HG03378 (cell line): ENCODE data around the gene RGS6.

ENCODE experiments used
- ATAC-seq: cut with Tn5 transposase; IDR thresholded peaks from one replicate; pipeline ENCODE4 v1.9.1; 2021; ENCODE audit warnings: mild to moderate bottlenecking, moderate library complexity; ENCODE audit not compliant: unreplicated experiment

RGS6 gene

DNA sequence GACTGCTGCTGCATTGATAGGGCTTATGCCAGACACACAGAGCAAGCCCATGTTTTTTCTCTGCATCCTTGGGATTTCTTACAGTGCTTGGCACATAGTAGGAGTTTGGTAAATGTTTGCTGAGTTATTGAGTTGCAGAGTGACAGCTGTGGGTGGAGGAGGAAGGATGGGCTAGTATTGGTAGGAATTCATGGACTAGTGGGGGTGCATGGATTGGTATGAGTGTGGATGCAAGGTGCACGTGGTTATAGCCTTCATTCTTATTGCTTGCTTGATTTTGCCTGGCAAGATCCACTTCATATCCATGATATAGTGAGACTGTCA is 11.4 kb downstream of the RGS6 start:
- no peak for ATAC-seq

DNA sequence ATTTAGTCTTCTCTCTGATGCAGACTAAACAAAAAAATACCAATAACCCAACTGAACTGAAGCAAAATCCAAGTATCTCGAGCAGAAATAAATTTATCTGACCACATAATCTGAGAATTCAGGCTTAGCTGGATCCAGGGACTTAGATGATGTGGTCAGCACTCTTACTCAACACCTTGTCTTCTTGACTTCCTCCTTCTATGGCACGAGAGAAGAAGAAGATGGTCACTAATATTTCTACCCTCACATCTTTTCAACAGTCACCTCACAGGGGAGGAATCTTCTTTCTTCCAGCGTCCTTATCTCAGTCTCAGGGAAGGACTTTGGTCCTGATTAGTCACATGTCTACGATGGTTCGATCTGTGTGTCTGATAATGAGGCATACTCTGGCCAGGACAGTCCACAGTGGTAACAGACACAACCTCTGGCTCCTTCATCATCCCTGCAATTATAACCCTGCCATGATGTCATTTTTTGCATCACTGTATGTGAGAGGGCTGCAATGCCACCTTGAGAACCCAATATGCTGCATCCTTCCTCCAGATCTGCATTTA is 15.8 kb downstream of the RGS6 start:
- ATAC-seq, result no peak

DNA sequence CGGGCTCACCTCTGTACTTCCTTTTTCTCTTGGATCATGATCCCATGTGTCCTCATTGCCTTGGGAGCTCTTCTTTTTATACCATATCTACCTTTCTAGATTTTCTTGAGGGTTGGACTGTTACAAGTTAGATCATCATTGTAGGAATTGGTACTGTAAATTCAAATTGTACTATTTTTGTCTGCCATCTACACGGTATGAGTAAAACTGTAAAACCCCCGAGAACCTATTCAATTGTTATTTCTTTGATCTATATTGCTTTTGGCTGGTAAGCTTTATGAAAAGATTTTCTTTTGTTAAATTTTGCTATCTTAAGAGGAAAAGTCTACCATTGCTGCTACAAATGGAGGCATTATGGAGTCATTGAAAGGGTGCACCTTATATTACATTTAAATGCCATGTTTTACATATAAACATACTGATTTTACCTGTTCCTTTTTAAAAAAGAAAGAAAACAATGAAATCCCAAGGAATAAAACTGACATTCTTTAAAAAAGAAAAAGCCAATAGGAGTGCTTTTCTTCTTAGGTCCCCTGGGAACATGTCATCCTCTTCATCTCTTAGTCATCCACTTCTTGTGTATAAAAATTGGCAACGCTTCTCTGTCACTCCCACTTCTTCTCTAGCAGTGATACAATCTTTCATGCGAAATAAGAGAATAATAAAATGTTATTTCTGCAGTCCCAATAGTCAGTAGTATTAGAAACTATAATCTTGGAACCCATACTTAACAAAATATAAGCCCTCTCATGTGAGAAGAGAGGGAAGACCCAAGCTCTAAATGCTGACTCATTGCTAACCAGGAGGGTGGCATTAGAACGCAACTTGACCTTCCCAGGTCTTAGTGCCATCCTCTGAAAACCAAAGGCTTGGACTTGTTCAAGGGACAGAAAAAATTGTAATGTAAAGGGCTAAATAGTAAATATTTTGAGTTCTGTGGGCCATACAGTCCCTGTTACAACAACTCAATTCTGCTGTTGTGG is 20.4 kb downstream of the RGS6 start:
- no peak for ATAC-seq

DNA sequence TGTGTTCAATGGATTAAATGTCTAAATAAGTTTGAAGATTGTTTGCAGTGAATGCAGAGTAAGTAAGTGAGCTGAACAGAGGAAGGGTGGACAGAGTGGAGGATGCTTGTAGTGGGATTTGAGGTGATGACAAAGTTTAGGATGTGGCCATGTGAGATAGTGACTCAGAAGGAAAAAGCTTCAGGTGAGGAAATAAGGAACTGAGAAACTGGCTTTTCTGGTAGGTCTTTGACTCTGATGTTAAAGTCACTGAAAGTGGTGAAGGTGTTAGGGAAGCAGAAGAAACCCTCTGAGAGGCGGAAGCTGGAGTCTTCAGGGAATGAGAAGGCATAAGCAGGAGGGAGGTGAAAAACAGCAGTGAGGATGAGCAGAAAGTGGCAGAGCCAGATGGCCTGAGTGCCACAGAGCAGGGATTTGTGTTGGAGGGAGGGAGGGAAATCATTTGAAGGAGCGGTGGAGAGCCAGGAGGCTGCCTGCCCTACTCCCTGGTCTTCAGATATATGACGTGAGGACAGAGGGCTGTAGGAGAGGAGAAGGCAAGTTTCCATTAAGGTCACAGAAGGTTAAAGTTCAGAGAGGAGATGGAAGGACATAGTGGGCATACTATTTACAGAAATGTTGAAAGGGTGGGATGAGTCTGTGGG is 24.8 kb downstream of the RGS6 start:
- no peak for ATAC-seq

DNA sequence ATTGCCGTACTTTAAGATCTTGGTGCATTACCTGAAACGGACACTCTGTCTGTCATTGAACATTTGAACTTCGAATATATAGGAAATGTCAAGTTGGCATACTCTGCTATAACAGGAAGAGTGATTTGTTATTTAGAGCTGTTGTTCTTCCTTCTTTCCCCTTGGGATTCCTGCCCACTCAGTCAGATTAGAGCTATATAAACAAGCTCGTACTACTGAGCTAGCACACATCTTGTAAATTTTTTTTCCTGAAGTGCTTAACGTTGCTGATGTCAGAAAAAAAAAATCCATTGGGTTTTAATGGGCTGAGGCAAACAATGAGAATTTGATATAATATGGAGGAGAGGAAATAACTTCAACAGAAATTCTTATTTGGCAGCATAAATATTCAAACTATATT is 26.8 kb downstream of the RGS6 start:
- ATAC-seq, result no peak

DNA sequence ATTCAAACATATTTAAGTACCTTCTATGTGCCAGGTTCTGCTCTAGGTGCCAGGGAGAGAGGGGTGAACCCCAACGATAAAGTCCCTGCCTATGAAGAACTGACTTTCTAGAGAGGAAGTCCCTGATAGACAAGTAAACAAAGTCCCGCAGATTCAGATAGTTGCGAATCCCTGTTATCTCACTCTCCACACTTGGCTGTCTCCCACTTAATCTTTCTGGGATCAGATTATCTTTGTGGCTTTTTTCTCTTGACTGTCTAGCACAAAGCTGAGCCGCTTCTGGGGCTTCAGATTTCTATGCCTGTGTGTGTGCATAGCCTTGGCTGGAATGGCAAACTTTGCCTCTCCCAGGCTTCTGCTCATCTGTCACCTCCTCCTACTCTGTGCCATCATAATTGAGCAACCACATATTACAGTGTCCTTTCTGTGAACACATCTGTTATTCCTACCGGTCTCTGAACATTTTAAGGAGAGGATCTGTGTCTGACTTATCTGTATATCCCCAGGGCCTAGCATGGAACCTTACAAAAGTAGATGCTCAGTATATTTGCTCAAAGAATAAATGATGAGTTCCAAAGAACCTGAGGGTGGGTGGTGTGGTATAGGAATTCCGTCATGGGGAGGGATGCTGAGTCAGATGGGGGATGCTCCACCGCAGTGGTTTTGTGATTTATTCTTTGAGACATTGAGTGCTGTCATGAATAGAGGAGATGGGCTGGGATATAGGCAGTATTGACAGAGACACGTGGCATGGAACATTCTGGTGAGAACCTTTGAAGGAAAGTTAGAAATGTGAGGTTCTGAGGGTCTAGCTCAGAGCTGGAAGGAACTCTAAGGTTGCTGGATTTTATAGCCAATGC is 28.5 kb downstream of the RGS6 start:
- no peak for ATAC-seq

DNA sequence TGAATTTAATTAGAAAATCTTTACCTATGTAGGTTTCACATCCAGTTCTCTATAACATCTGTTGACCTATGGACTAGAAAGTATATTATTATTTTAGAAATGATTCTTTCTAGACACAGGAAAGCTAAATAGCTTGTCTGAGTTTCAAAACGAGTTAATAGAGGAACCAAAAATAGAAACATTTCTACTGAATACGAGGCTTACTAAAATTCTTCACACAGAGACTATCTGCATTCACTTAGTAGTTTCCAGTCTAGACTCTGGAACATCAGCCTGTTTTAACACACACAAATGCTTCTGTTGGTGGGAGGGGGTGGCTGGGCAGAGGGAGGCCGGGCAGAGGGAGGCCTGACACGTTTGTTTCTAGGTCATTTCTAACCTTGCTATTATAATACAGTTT is 29.7 kb downstream of the RGS6 start:
- ATAC-seq, result no peak

DNA sequence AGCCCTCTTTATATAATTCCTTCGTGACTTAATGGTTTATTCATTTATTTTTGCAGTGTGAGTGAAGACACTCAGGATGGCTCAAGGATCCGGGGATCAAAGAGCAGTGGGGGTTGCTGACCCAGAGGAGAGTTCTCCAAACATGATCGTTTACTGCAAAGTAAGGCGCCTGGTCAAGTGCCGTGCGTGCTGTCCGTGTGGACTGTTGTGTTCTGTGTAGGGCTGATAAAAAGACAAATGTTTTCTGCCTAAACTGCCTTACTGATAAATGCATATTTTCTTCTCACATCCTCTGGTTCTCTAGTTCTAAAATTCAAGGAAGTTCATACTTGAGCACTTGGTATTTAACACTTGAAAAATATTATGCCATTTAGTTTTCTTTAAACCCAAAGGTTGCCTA is 32.5 kb downstream of the RGS6 start:
- ATAC-seq, result no peak

DNA sequence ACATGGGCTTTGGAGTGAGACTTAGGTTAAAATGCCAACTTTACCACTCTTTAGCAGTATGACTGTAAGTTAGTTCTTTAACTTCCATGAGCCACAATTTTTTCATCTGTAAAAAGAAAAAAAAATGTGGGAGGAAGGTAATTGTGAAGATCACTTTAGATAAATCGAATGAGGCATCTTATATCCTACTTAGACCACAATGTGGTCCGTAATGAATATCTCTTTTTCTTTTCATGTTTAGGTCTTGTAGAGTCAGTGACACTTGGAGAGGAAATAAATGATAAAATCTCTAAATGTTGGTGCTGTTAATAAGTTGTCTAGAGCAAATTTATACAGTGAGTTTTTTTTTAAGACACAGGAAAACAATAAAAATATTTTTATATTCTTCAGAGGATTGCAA is 34.3 kb downstream of the RGS6 start:
- no peak for ATAC-seq

DNA sequence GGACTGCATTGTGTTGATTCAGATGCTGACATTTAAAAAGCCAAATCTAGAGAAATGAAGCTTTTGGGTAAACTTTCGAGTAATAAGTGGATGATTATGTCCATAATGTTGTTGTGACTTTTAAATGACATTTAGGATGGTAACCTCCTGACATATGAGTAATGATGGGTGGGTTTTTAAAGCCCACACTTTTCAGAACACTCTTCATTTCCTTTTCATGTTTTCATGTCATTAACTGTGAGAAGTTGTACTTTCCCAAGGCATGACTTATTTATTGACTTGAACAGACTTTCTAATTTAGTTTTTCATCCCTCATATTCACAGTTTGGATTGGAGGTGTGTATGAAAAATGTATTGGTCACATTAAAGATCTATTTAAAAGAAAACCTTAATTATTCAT is 35.5 kb downstream of the RGS6 start:
- no peak for ATAC-seq

DNA sequence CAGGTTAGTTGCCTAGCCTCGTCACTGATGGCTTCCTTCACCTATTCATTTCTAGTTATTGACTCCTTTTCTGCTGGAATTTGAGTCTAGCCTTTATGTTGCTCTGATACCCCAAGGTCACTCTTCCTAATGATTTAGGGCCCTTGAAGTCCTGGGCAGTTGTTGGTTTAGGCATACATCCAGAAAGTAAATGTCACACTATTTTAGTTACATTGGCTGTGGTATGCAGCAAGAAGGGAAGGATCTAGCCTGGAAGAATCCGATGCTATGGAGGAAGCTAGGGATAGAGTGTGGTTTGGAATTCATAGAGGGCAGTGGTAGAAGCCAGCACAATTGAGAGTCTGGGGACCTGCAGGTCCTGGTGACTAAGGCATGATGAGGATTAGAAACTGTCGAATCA is 38.0 kb downstream of the RGS6 start:
- no peak for ATAC-seq

DNA sequence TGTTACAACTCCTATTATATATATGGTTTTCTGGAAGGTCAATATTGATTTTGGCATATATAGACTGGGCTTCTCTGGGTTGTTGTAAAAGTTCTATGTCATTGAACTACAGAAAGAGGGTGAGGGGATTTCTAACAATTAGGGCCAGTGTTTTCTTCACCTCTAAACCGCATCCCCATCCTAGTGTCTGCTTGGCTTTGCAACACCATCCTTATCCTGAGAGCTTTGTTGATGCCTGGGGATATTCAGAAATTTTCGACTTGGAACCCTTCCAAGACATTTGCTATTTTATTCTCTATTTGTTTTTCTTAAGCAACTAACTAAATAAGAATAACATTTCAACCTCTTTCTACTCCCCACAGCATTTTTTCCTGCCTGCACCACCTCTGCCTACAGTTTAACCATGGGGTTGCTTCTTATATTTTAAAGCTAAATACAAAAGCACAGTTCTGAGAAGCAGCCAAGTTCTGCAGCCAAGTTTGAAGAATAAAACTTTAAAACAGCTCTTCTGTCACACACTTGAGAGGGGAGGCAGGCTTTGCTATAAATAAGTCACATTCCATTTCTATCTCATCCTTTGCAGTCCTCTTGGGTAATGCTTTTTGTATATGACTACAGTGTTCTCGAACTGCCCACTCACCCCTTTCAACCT is 53.4 kb downstream of the RGS6 start:
- ATAC-seq, result no peak

DNA sequence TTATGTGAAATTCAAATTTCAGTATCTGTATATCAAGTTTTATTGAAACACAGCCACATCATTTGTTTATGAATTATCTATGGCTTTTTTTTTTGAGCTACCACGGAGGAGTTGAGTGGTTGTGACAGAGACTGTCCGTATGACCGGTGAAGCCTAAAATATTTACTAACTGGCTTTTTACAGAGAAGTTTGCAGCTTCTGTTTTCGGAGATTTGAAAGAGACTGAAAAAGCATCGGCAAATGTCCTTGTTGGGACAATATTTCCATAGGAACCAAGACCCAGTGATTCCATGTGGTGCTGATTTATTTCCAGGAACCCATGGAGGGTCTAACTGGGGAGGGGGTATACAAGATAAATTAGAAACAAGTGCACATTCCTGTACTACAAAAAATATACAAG is 56.2 kb downstream of the RGS6 start:
- no peak for ATAC-seq

DNA sequence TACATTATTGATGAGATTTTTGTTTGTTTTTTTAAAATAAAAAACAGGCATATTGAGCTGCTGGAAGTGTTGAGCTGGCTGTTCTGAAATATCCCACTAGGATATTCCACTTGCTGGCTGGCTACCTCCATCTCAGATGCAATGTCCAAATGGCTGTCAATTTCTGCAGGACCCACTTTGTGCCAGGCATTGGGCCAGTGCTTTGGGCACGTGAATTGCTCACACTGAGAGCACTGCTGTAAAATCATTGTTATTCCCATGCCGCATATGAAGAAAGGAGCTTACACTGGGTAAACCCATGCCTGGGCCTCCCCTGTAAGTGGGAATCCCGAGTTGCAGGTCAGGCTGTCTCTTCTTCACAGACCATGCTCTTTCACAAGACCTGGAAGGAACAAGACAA is 56.7 kb downstream of the RGS6 start:
- ATAC-seq, result no peak

DNA sequence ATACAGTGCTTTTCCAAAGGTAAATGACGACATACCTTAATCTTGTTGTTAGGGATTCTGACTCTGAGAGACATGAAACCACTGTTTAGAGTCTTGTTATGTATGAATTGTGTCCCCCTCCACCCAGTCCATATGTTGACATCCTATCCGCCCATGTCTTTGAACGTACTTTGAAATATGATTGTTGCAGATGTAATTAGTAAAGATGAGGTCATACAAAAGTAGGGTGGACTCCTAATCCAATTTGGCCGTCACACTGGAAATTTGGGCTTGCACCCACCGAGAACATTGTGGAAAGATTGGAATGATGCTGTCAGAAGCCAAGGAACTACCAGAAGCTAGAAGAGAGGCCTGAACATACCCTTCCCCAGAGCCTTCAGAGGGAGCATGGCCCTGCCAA is 62.2 kb downstream of the RGS6 start:
- no peak for ATAC-seq

DNA sequence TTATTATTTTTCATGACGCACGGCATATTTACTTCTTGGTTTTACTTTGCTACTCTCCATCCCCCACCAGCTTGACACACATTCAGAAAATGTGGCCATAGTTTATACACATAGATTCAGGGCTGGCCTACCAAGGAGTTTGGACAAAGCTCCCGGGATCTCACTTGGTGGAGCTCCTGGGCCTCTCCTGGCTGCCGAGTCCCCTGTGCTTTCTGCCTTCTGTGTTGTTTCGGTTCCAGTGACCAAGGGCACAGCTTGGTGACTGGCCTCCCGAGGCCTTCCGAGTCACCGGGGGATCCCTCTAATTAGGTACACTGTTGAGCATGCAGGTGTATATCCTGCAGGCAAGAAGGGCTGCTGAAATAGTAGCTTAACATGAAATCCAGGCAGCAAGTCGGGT is 63.5 kb downstream of the RGS6 start:
- ATAC-seq, result no peak

DNA sequence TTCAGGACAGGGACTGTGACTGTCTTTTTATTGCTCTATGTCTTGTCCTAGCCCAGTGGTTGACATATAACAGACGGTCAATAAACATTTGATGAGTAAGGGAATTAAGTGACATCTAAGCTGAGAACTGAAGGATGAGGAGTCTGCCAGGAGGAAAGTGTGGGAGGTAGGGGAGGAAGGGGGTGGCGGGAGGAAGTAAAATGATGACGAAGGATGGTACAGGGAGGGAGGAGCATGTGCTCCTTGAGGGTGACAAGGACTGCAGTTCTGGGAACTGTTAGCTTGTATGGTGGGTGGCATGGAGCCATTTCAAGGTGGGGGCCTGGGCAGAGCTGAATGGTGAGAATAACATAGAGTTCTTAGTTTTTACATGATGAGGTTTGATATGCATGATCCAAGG is 64.4 kb downstream of the RGS6 start:
- ATAC-seq, result no peak

DNA sequence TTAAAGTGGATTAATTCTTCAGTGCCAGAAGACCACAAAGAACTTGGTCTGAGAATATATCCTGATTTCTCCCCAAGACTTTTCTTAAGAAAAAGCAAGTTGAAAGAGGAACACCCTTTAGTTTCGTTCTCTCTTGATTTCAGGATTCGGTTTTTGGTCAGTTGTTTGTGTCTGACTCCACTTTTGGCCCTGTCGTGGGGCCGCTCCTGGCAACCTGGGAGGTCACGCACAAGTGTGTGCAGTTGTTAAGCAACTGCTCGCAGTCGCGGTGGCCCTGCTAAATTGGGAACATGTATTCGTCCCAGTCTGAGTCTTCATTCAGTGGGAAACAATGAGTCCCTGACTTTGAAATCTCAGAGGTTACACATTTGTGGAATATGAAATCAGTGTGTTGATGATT is 68.7 kb downstream of the RGS6 start:
- no peak for ATAC-seq

DNA sequence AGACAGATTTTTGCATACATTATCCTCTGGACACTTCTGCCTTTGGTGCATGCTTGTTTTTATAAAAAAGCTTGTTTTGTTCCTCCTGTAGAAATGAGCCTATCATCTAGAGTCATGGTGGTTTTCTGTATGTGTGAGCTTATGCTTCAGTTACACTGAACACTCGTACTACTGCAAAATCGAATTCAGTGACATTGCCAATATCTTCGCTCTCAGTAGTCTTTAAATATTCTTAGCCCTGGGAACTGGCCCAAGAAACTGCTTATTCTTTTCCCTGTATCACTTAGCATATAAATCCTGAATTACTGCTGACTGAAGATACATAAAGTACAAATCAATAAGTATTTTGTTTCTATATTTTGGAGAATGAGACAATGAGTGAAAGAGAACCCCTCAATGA is 70.5 kb downstream of the RGS6 start:
- ATAC-seq, result no peak

DNA sequence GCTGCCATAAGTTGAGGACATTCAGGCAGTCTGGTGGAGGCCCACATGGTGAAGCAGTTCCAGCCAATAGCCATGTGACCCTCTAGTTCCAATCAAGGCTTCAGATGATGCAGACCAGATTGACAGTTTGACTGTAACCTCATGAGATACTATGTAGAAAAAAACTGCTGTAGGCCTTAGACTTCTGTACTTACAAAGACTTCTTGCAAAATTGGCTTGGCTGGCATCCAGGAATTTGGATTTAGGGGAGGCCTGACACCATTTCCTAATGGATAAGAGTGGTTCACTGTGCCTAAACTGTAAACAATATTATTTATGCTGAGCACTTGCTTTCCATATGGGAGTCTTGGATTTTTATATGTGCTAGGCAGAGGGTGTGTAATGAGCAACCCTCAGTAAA is 76.4 kb downstream of the RGS6 start:
- no peak for ATAC-seq

DNA sequence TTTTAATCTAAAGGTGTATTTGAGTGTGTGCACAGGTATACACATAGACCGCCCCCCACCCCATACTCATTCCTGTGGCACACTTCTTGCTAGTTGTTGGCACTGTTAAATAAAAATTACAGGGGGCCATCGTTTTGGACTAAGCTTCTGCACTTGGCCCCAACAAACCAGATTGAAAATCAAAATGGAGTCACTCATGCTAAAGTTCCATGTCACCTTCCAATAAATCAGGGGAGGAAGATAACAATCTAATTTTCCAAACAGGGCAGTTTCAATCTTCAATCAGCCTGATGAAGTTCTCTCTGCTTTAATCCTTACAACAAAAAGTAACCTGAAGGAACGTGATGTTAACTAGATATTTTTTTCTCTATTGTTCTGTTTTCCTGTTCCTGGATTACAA is 78.2 kb downstream of the RGS6 start:
- no peak for ATAC-seq
